Transverse colon (tissue), 4 donors: Measurements from ENCODE around the gene SH3RF3. TPM values are rescaled to one million over a fixed set of nuclear protein-coding genes. Genes with fewer than 3 reads are reported as not detected.
"Not testable (repeated sequence)": the region's sequence is repeated elsewhere in the genome, so short reads cannot be mapped to it uniquely, and the experiment has no call there.

ENCODE experiments used
- DNase-seq: peaks from one replicate; pipeline ENCODE4 v3.0.0-alpha.2; 2019
- H3K27ac ChIP-seq, 4 donors: fragments of 200-600 bp; sonication (generic); 2 replicates each; pipeline ENCODE4 v1.5.1; 2016 to 2018; ENCODE audit warnings: inconsistent platforms in 4 of 4
- H3K27me3 ChIP-seq: fragments of 200-600 bp; sonication (generic); 2 replicates; pipeline ENCODE4 v1.5.1; 2017; ENCODE audit warnings: inconsistent platforms
- H3K36me3 ChIP-seq, 4 donors: fragments of 200-600 bp; sonication (generic); 2 replicates each; pipeline ENCODE4 v1.5.1; 2017 to 2019; ENCODE audit warnings: inconsistent platforms in 4 of 4
- H3K4me1 ChIP-seq, 4 donors: fragments of 200-600 bp; sonication (generic); 2 replicates each; pipeline ENCODE4 v1.5.1; 2017 to 2020; ENCODE audit warnings: inconsistent platforms in 4 of 4
- H3K4me3 ChIP-seq, 4 donors: fragments of 200-600 bp; sonication (generic); 1 replicate in 1 of 4; 2 replicates in 3 of 4; pipeline versions ENCODE4 v1.5.1 to v1.6.1; 2017 to 2019; ENCODE audit warnings: inconsistent platforms in 4 of 4
- H3K9me3 ChIP-seq, 2 donors: fragments of 200-600 bp; sonication (generic); 2 replicates each; pipeline ENCODE4 v1.5.1; 2017 to 2019; ENCODE audit warnings: inconsistent platforms in 2 of 2
- CTCF ChIP-seq, 5 experiments: fragments of 200-600 bp in 3 of 5; fragments of 450-650 bp in 2 of 5; sonication (generic) in 3 of 5; IDR thresholded peaks; 1 replicate in 2 of 5; 2 replicates in 3 of 5; pipeline ENCODE4 v1.5.1; 2016 to 2017; ENCODE audit warnings: antibody characterized with exemption in 5 of 5, inconsistent platforms in 3 of 5, mild to moderate bottlenecking in 2 of 5, moderate library complexity in 1 of 5
- EP300 ChIP-seq: sonication (generic); formaldehyde crosslinking; IDR thresholded peaks from one replicate; pipeline ENCODE4 v1.6.1; 2017; ENCODE audit warnings: antibody characterized with exemption, low read depth
- POLR2A ChIP-seq: fragments of 450-650 bp; IDR thresholded peaks from one replicate; pipeline ENCODE4 v1.6.1; 2016; ENCODE audit warnings: antibody characterized with exemption, mild to moderate bottlenecking, moderate library complexity
- POLR2AphosphoS5 ChIP-seq, 3 donors: sonication (generic); formaldehyde crosslinking; IDR thresholded peaks; one replicate each; pipeline ENCODE4 v1.6.1; 2016; ENCODE audit warnings: antibody characterized with exemption in 3 of 3
- WGBS, 2 donors: methylation state at CpG; one replicate each; pipeline ENCODE4 v1.1.5; 2018; ENCODE audit warnings: low coverage in 1 of 2; 5-methylcytosine and 5-hydroxymethylcytosine counted together
- in situ Hi-C, 4 donors: fragments of 200-750 bp; cut with MboI; loops; one replicate each; pipeline versions ENCODE4 v1.15.0 to v1.15.1; 2017; ENCODE audit warnings: low sequenced_read_pairs in 3 of 4, low pct_ligation_motif_present in 1 of 4, low pct_unique_long_range_greater_than_20kb in 1 of 4
- intact Hi-C: fragments of 100-400 bp; cut with DNase I; formaldehyde crosslinking; loops from one replicate; pipeline ENCODE4 v1.15.1; 2023; ENCODE audit warnings: low total_unique reads
- total RNA-seq, 4 donors: library from RNA; depleted of rRNA; stranded (reverse); fragments of >200 nt; gene quantifications; one replicate each; pipeline ENCODE4 v1.1.0, GENCODE V29; 2016

Gene SH3RF3
- total RNA-seq, 4 donors from 2014 or later = 1.9 to 8.8 (median 2.9) TPM

GRCh38 chr2:109223490-109223889 lies 94.5 kb downstream of the SH3RF3 start:
- Histone ChIP-seq H3K36me3 (no peaks in the 10 kb centered on the region), H3K9me3 (no peaks in the 10 kb centered on the region), H3K4me3 (no peak overlapping the region), H3K4me1 (peaks cover 1 to 5% (median 4%) of the 10 kb centered on the region in 4 donors), H3K27ac (no peak overlapping the region), H3K27me3 (no peaks in the 10 kb centered on the region)
- intact Hi-C loops = no loop called here
- 88% methylated on average over 8 of the region's 8 CpGs; no CpG with 5 or more reads in 1 of the 2 donors for WGBS, 2 donors
- DNase-seq = no peak
- no peak for TF ChIP-seq POLR2A
- TF ChIP-seq CTCF (IDR thresholded peaks at IDR 0.05) = no peak
- TF ChIP-seq EP300 = no peak
- TF ChIP-seq POLR2AphosphoS5 (IDR thresholded peaks at IDR 0.05) = no peak
- in situ Hi-C loops = no loop called here

- WGBS, 2 donors = 65 to 84% methylated on average over 4 to 8 of the region's 8 CpGs
- H3K4me1 ChIP-seq, H3K36me3 ChIP-seq, H3K4me3 ChIP-seq, H3K27me3 ChIP-seq, in situ Hi-C loops, intact Hi-C loops, H3K9me3 ChIP-seq, DNase-seq, H3K27ac ChIP-seq: not testable (repeated sequence)
These were observed 95.3 kb downstream of the SH3RF3 start for GRCh38 chr2:109224341-109224740.

GRCh38 chr2:109225170-109225782 lies 96.3 kb downstream of the SH3RF3 start:
- in situ Hi-C loops (no loop called here), intact Hi-C loops (no loop called here)
- Histone ChIP-seq H3K4me1 (no peaks in the 10 kb centered on the region), H3K4me3 (no peak overlapping the region), H3K9me3 (no peaks in the 10 kb centered on the region), H3K27me3 (no peaks in the 10 kb centered on the region), H3K27ac (no peak overlapping the region), H3K36me3 (no peaks in the 10 kb centered on the region)
- TF ChIP-seq EP300 = no peak
- TF ChIP-seq POLR2AphosphoS5 (IDR thresholded peaks at IDR 0.05) = no peak
- TF ChIP-seq CTCF (IDR thresholded peaks at IDR 0.05) = no peak
- TF ChIP-seq POLR2A = no peak
- no peak for DNase-seq
- WGBS, 2 donors = 89% methylated on average over 10 to 11 of the region's 11 CpGs

GRCh38 chr2:109226128-109226527 lies 97.1 kb downstream of the SH3RF3 start:
- Histone ChIP-seq H3K9me3 (no peaks in the 10 kb centered on the region), H3K27me3 (no peaks in the 10 kb centered on the region), H3K4me1 (no peaks in the 10 kb centered on the region), H3K27ac (no peak overlapping the region), H3K36me3 (no peaks in the 10 kb centered on the region), H3K4me3 (no peak overlapping the region)
- TF ChIP-seq POLR2AphosphoS5 (IDR thresholded peaks at IDR 0.05) (no peak), CTCF (IDR thresholded peaks at IDR 0.05) (no peak), POLR2A (no peak), EP300 (no peak)
- no peak for DNase-seq
- WGBS, 2 donors = 64% methylated on average over 2 of the region's 2 CpGs; no CpG with 5 or more reads in 1 of the 2 donors
- intact Hi-C loops = no loop called here
- in situ Hi-C loops = no loop called here

GRCh38 chr2:109226622-109227021 lies 97.6 kb downstream of the SH3RF3 start:
- no peak for DNase-seq
- TF ChIP-seq POLR2AphosphoS5 (IDR thresholded peaks at IDR 0.05) = no peak
- TF ChIP-seq CTCF (IDR thresholded peaks at IDR 0.05) = no peak
- TF ChIP-seq POLR2A = no peak
- no peak for TF ChIP-seq EP300
- intact Hi-C loops = no loop called here
- Histone ChIP-seq H3K4me3 (no peak overlapping the region), H3K9me3 (no peaks in the 10 kb centered on the region), H3K4me1 (no peaks in the 10 kb centered on the region), H3K27me3 (no peaks in the 10 kb centered on the region), H3K27ac (no peak overlapping the region), H3K36me3 (no peaks in the 10 kb centered on the region)
- in situ Hi-C loops = no loop called here
- 73 to 86% methylated on average over 4 to 6 of the region's 6 CpGs for WGBS, 2 donors
